HG03135 (cell line): Measurements from ENCODE around the gene CKAP2.
"Not testable (repeated sequence)": the region's sequence is repeated elsewhere in the genome, so short reads cannot be mapped to it uniquely, and the experiment has no call there.

Experiments used
- ATAC-seq: cut with Tn5 transposase; IDR thresholded peaks from one replicate; pipeline ENCODE4 v1.9.1; 2021; ENCODE audit warnings: mild to moderate bottlenecking, moderate library complexity; ENCODE audit not compliant: unreplicated experiment

Gene CKAP2

GRCh38 chr13:52450793-52451116 is 4.5 kb upstream of the CKAP2 start:
- ATAC-seq = no peak

DNA sequence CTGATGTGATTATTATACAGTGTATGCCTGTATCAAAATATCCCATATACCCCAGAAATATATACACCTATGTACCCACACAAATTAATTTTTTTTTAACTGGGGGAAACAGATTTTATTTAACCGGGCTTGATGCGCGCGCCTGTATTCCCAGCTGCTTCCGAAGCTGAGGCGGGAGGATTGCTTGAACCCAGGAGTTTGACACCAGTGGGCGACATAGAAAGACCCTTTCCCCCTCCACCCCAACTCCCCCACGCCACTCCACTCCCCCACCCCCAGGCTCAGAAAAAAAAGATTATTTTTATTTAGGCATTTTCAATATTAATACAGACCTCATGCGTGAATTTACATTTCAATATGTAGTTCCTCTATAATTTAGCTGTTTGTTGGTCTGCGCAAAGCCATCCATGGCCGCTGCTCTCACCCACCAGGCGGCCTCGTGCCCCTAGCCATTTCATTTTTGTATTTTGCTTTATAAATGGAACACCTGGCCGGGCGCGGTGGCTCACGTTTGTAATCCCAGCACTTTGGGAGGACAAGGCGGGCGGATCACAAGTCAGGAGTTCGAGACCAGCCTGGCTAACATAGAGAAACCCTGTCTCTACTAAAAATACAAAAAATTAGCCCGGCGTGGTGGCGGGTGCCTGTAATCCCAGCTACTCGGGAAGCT is 4.0 kb upstream of the CKAP2 start:
- ATAC-seq = no peak

DNA sequence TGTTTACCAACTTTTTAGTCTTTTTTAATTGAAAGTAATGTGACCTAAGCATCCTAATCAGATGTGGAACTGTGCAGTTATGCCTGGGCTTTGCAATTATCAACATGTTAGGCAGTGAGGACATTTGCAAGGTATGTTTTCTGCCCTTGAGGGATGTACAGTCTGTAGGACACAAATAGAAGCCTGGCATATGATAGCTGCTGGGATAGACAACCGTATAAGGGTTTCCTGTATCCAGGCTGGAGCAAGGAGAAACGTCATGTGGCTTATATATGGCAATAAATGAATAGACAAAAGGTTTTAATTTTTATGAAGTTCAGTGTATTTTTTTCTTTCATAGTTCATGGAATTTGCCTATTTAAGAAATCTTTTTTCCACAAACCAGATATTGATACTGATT is 2.8 kb upstream of the CKAP2 start:
- no peak for ATAC-seq

- peak; percentile 27 for ATAC-seq
These were observed 839 bp upstream of the CKAP2 start for GRCh38 chr13:52454459-52454819.

- peak; percentile 33 for ATAC-seq
These were observed 381 bp downstream of the CKAP2 start for GRCh38 chr13:52455677-52456041.

- no peak for ATAC-seq
These were observed 4.4 kb downstream of the CKAP2 start for GRCh38 chr13:52459668-52460067.

- ATAC-seq = no peak
These were observed 6.0 kb downstream of the CKAP2 start for GRCh38 chr13:52461265-52461664.

DNA sequence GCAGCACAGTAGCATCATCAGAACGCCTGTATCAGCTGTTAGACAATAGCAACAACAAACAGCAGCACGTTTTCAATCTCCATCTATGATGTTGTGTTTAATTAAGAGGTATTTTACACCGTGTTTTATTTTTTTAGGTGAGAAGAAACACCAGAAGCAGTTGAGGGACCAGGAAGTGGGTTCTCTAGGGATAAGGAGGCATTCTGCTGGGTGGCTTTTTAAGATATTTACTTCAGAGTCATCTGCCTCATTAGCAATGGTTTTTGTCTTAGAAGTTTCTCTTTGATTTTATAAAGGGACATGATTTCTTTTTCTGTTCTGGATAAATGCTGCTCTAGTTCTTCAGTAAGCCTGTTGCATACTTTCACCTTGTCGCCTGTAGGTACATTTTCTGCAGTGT is 8.2 kb downstream of the CKAP2 start:
- no peak for ATAC-seq

DNA sequence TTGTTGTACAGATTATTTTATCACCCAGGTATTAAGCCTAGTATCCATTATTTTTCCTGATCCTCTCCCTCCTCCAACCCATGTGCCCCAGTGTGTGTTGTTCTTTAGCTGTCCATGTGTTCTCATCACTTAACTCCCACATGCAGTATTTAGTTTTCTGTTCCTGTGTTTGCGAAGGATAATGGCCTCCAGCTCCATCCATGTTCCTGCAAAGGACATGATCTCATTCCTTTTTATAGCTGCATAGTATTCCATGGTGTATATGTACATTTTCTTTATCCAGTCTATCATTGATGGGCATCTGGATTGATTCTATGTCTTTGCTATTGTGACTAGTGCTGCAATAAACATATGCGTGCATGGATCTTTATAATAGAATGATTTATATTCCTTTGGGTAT is 13.2 kb downstream of the CKAP2 start:
- ATAC-seq = not testable (repeated sequence)

GRCh38 chr13:52480677-52481428 is 25.6 kb downstream of the CKAP2 start:
- not testable (repeated sequence) for ATAC-seq

DNA sequence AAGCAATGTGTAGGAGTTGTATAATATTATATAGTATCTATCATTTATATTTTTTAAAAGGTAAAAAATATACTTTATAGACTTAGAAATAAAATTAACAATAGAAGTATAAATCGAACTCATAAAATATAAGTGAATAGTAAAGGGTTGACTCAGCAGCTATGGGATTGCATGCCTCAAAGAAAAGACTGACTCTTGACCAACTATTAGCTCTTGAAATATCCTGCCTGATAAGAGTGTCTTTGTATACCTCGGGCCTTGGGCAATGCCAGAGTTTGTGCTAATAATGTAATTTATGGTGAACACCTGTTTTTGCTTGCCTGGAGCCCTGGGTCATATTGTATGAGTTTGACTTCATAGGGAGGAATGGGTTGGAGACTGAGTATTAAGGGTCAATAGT is 31.8 kb downstream of the CKAP2 start:
- ATAC-seq = not testable (repeated sequence)

- ATAC-seq = not testable (repeated sequence)
These were observed 33.5 kb downstream of the CKAP2 start for GRCh38 chr13:52488763-52489162.

- not testable (repeated sequence) for ATAC-seq
These were observed 35.7 kb downstream of the CKAP2 start for GRCh38 chr13:52491015-52491414.

GRCh38 chr13:52494241-52494640 is 39.0 kb downstream of the CKAP2 start:
- not testable (repeated sequence) for ATAC-seq

GRCh38 chr13:52497979-52498378 is 42.7 kb downstream of the CKAP2 start:
- peak; percentile 86 for ATAC-seq

- ATAC-seq = not testable (repeated sequence)
These were observed 47.0 kb downstream of the CKAP2 start for GRCh38 chr13:52502277-52502676.

DNA sequence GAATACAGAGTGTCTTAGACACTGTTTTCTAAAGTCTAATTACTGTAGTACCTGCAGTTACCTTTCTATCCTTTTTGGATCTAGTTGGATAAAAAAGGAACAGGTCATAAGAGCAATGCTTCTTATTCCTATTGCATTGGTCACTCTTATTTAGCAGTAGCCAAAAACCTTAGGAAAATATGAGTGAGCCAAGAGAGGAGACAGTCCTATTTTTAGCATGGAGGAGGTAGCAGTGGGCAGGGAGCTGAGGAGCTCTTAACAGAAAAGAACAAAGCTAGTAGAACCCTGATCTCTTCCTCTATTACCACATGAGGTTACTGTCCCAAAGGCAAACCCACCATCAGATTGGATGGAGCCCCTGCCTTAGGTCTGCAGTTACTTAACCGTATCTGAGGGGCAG is 50.6 kb downstream of the CKAP2 start:
- not testable (repeated sequence) for ATAC-seq

DNA sequence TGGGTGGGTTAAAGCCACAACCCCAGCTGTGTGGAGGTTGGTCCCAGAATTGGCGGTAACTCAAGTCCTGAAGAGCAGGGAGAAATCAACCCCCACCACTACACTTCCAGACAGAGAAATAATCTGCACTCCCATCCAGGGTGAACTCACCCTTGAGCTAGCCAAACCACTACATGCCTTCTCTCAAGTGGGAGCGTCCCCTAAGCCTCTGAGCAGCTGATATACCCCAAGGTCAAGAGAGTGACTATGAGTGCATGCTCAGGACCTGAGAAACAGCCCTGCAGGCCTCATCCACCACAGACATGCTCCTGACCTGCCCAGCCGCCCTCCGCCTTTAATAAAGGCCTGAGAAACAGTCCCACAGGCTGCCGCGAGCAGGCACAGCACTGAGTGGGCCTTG is 54.3 kb downstream of the CKAP2 start:
- not testable (repeated sequence) for ATAC-seq

- not testable (repeated sequence) for ATAC-seq
These were observed 55.0 kb downstream of the CKAP2 start for GRCh38 chr13:52510221-52510797.

- not testable (repeated sequence) for ATAC-seq
These were observed 56.3 kb downstream of the CKAP2 start for GRCh38 chr13:52511598-52511997.

DNA sequence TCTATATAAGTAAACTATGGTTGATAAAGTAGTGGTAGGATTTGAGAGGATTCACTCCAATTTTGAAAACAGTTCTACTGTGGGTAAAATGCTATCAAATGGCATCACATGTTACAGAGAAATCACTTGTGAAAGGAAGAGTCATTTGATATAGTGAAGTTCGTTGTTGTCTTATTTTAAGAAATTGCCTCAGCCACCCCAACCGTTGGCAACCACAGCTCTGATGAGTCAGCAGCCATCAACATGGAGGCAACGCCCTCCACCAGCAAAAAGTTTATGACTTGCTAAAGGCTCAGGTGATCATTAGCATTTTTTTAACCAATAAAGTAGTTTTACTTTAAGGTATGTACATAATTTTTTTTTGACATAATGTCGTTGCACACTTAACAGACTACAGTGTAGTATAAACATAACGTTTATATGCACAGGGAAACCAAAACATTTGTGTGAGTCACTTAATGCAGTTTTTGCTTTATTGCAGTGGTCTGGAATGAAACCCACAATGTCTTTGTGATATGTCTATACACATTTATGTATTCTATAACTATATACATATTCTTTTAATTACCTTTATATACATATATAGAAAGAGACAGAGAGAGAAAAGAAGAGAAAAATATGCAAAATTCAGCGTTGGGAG is 58.8 kb downstream of the CKAP2 start:
- ATAC-seq = not testable (repeated sequence)

DNA sequence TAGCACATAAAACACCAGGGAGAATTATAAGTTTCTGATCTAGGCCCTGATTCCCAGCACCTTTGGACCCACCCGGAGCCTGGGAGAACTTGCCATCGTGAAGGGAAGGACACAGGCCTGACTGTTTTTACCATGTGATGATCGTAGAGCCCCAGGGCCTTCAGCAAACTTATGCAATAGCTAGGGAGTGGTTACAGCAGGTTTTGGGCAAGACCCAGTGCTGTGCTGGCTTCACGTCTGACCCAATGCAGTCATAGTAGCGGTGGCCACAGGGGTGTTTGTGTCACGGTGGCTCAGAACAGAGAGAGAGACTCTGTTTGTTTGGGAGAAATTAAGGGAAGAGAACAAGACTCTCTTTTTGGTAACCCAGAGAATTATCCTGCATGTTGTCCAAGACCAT is 68.0 kb downstream of the CKAP2 start:
- not testable (repeated sequence) for ATAC-seq
